ENCODE results near the gene MAPK9.

GRCh38 chr5:180213657-180214207, 78.2 kb downstream of the MAPK9 start:
- TF ChIP-seq ATF3 (IDR thresholded peaks at IDR 0.05) (no peak), CTCF (IDR thresholded peaks at IDR 0.05 in 2 of 3, conservative IDR thresholded peaks at IDR 0.05 in 1 of 3; ENCODE audit: borderline replicate concordance in 1 of 3, insufficient read depth in 1 of 3, low read depth in 2 of 3, low read length in 2 of 3) (no peak), ELF1 (IDR thresholded peaks at IDR 0.05; ENCODE audit: borderline replicate concordance, low read depth) (no peak), EGR1 (IDR thresholded peaks at IDR 0.05; ENCODE audit: low read depth) (no peak), EZH2phosphoT487 (IDR thresholded peaks at IDR 0.05; ENCODE audit: borderline replicate concordance) (no peak), RAD21 (IDR thresholded peaks at IDR 0.05; ENCODE audit: low read depth) (no peak), POLR2AphosphoS5 (IDR thresholded peaks at IDR 0.05; ENCODE audit: low read depth, low read length) (no peak), EZH2 (IDR thresholded peaks at IDR 0.05) (no peak), FOSL1 (IDR thresholded peaks at IDR 0.05; ENCODE audit: low read depth) (no peak)

Measured in HCT116 (cell line).